BJ (cell line): ENCODE measurements around the gene WNT11. TPM values are rescaled to one million over a fixed set of nuclear protein-coding genes. Genes with fewer than 3 reads are reported as not detected.

ENCODE experiments used
- CTCF ChIA-PET: fragments of 350-600 bp; formaldehyde crosslinking; extraction: SDS; loops from one replicate; lab custom pipeline; 2021; ENCODE audit warnings: antibody characterized with exemption, inconsistent platforms; lab: Yijun Ruan, JAX
- POLR2A ChIA-PET: fragments of 300-600 bp; sonication (Branson Sonifier 250); formaldehyde crosslinking; extraction: SDS; loops from one replicate; lab custom pipeline; 2021; ENCODE audit warnings: antibody characterized with exemption; lab: Charles Lee
- DNase-seq: peaks from one replicate; pipeline ENCODE4 v3.0.0-alpha.2; 2011; ENCODE audit warnings: low read depth
- H3K27me3 ChIP-seq: 2 replicates; pipeline ENCODE4 v1.6.0; 2011; ENCODE audit warnings: low read length; ENCODE audit not compliant: control insufficient read depth, insufficient read depth
- H3K36me3 ChIP-seq: 2 replicates; pipeline ENCODE4 v1.5.1; 2011; ENCODE audit warnings: low read length; ENCODE audit not compliant: control insufficient read depth, insufficient read depth
- H3K4me3 ChIP-seq: 2 replicates; pipeline ENCODE4 v1.5.1; 2011; ENCODE audit warnings: low read depth, mild to moderate bottlenecking, control low read depth, low read length
- CTCF ChIP-seq: IDR thresholded peaks from 2 replicates; pipeline ENCODE4 v1.5.1; 2011; ENCODE audit warnings: low read depth, mild to moderate bottlenecking, control low read depth, inconsistent platforms, low read length, moderate library complexity; ENCODE audit not compliant: insufficient read depth
- polyA plus RNA-seq: library from polyadenylated mRNA; depleted of rRNA; stranded (reverse); fragments of >200 nt; gene quantifications from 2 replicates; pipeline ENCODE4 v1.2.3, GENCODE V29; 2011

WNT11 gene
- polyA plus RNA-seq, 1 experiment: 0.25 TPM

DNA sequence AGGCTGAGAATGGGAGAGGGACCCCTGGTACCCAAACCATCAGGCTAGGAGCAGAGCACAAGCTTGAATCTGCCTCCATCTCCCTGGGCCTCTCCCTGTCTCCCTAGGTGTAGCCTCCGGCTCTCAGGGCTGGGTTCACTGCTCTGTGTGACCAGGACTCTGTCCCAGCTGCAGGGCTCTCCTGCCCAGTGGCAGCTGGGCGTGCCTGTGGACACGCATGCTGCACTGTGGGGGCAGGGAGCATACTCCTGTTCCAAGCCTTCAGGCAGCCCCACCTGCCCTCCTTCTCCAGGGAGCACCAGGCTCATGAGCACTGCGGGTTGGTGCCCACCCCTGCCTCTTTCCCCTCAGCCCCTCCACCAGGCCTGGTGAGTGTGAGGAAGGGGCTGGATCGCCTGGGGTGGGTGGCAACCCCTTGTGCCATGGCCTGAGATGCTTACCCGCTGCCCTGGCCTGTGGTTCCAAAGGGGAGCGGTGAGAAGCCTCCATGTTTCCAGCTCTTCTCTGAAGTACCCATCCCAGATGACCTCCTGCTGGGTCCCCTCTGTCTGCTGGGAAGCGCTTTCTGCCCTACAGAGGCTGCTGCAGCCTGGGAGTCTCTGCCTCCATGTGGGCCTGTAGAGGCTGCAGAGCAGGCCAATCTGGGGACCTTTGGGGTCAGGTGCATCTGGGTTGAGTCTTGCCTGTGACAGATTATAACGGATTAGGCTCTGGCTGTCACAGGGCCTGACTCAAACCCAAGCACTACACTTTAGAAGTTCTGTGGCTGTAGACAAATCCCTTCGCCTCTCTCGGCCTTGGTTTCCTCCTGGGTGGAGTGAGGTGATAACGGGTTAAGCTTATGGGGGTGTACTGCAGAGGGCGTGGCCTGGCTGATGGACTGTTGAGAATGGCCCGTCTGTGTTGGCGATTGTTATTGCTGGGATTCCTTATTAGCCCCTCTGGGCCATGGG lies 43.7 kb downstream of the WNT11 start:
- DNase-seq: no peak
- peaks cover 7% of the 10 kb centered on the region for H3K27me3 ChIP-seq
- POLR2A ChIA-PET: no interaction called here
- no peak overlapping the region for H3K4me3 ChIP-seq
- no peak for TF ChIP-seq CTCF
- CTCF ChIA-PET: interaction anchor here (1.0 kb wide), 1 partner anchor 10 kb away, joined by 3 read pairs; no protein-coding TSS in a partner anchor
- no peaks in the 10 kb centered on the region for H3K36me3 ChIP-seq

GRCh38 chr11:76161261-76161961 lies 44.9 kb downstream of the WNT11 start:
- H3K4me3 ChIP-seq: no peak overlapping the region
- POLR2A ChIA-PET: interaction anchor here (0.6 kb wide), 1 partner anchor 23 kb away, joined by 11 read pairs; no protein-coding TSS in a partner anchor
- no peak for TF ChIP-seq CTCF
- CTCF ChIA-PET: no interaction called here
- DNase-seq: no peak
- H3K27me3 ChIP-seq: peaks cover 10% of the 10 kb centered on the region
- no peaks in the 10 kb centered on the region for H3K36me3 ChIP-seq

DNA sequence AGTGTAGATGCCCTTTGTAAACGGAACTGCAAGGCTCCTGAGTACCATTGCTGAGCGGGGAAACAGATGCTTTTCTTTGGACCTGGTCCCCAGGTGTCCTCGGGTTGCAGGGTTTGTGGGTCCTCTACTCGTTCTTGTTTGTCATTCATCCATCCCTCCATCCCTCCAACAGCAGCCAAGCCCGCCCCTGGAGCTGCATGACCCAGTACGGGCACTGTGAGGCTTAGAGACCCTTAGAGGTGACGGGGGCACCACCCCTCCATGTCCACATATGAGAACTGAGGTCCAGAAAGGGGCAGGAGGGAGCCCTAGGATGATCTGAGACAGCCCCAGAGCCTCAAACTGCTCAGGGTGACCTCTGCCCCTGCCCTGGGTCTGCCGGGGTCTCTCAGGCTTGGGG lies 45.4 kb downstream of the WNT11 start:
- ChIA-PET POLR2A (interaction anchor here (0.6 kb wide), 1 partner anchor 23 kb away, joined by 11 read pairs; no protein-coding TSS in a partner anchor), CTCF (interaction anchor here (0.7 kb wide), 2 partner anchors 9 to 47 kb away, joined by 3 read pairs; no protein-coding TSS in a partner anchor)
- DNase-seq: no peak
- H3K27me3 ChIP-seq: peaks cover 10% of the 10 kb centered on the region
- H3K4me3 ChIP-seq: no peak overlapping the region
- no peak for TF ChIP-seq CTCF
- no peaks in the 10 kb centered on the region for H3K36me3 ChIP-seq

GRCh38 chr11:76159983-76160661 lies 46.2 kb downstream of the WNT11 start:
- H3K36me3 ChIP-seq: no peaks in the 10 kb centered on the region
- no peak overlapping the region for H3K4me3 ChIP-seq
- ChIA-PET POLR2A (no interaction called here), CTCF (interaction anchor here (0.7 kb wide), 2 partner anchors 8 to 48 kb away, joined by 3 read pairs; no protein-coding TSS in a partner anchor)
- no peak for DNase-seq
- TF ChIP-seq CTCF: no peak
- peaks cover 10% of the 10 kb centered on the region for H3K27me3 ChIP-seq
